ENCODE data around the gene SMURF2. TPM values are rescaled to one million over a fixed set of nuclear protein-coding genes. Genes with fewer than 3 reads are reported as not detected.
"Not testable (repeated sequence)": the region's sequence is repeated elsewhere in the genome, so short reads cannot be mapped to it uniquely, and the experiment has no call there.

The SMURF2 gene
- polyA plus RNA-seq, 3 donors = 4.0 to 13.0 (median 8.7) TPM

GRCh38 chr17:64670843-64671590 is 8.9 kb upstream of the SMURF2 start:
- 82 to 87% (median 86%) methylated on average over 10 of the region's 10 CpGs for WGBS, 3 donors
- not testable (repeated sequence) for H3K27ac ChIP-seq (ENCODE audit: low read depth, low read length)

- not testable (repeated sequence) for H3K27ac ChIP-seq (ENCODE audit: low read depth, low read length)
- 77 to 88% (median 86%) methylated on average over 14 of the region's 14 CpGs for WGBS, 3 donors
These were observed 6.0 kb upstream of the SMURF2 start for GRCh38 chr17:64667807-64668721.

- H3K27ac ChIP-seq (ENCODE audit: low read depth, low read length) = not testable (repeated sequence)
- 76 to 84% (median 78%) methylated on average over 6 of the region's 6 CpGs for WGBS, 3 donors
These were observed 2.3 kb upstream of the SMURF2 start for GRCh38 chr17:64664299-64664981.

- 91 to 96% (median 95%) methylated on average over 12 of the region's 12 CpGs for WGBS, 3 donors
- not testable (repeated sequence) for H3K27ac ChIP-seq (ENCODE audit: low read depth, low read length)
These were observed 1.7 kb upstream of the SMURF2 start for GRCh38 chr17:64663836-64664235.

- 51 to 69% (median 65%) methylated on average over 18 of the region's 18 CpGs for WGBS, 3 donors
- H3K27ac ChIP-seq (ENCODE audit: low read depth, low read length) = no peak overlapping the region
These were observed 764 bp upstream of the SMURF2 start for GRCh38 chr17:64662774-64663367.

GRCh38 chr17:64661726-64661975 is 456 bp downstream of the SMURF2 start:
- WGBS, 3 donors = 1 to 2% (median 1%) methylated on average over 19 to 32 of the region's 32 CpGs
- no peak overlapping the region for H3K27ac ChIP-seq (ENCODE audit: low read depth, low read length)

GRCh38 chr17:64660978-64661725 is 955 bp downstream of the SMURF2 start:
- 1% methylated on average over 36 to 37 of the region's 37 CpGs for WGBS, 3 donors
- H3K27ac ChIP-seq (ENCODE audit: low read depth, low read length) = not testable (repeated sequence)

GRCh38 chr17:64660195-64660977 is 1.7 kb downstream of the SMURF2 start:
- H3K27ac ChIP-seq (ENCODE audit: low read depth, low read length) = not testable (repeated sequence)
- WGBS, 3 donors = 10 to 34% (median 22%) methylated on average over 11 of the region's 11 CpGs

GRCh38 chr17:64658931-64659330 is 3.2 kb downstream of the SMURF2 start:
- H3K27ac ChIP-seq (ENCODE audit: low read depth, low read length) = no peak overlapping the region

- 69 to 85% (median 78%) methylated on average over 6 of the region's 6 CpGs for WGBS, 3 donors
- H3K27ac ChIP-seq (ENCODE audit: low read depth, low read length) = no peak overlapping the region
These were observed 4.4 kb downstream of the SMURF2 start for GRCh38 chr17:64657610-64658125.

GRCh38 chr17:64655704-64656103 is 6.4 kb downstream of the SMURF2 start:
- no peak overlapping the region for H3K27ac ChIP-seq (ENCODE audit: low read depth, low read length)
- 95 to 100% (median 100%) methylated on average over 2 of the region's 2 CpGs for WGBS, 3 donors

- no peak overlapping the region for H3K27ac ChIP-seq (ENCODE audit: low read depth, low read length)
- WGBS, 3 donors = 64 to 91% (median 66%) methylated on average over 4 of the region's 4 CpGs
These were observed 8.1 kb downstream of the SMURF2 start for GRCh38 chr17:64653985-64654355.

GRCh38 chr17:64653325-64653984 is 8.7 kb downstream of the SMURF2 start:
- H3K27ac ChIP-seq (ENCODE audit: low read depth, low read length) = no peak overlapping the region
- 74 to 87% (median 75%) methylated on average over 6 of the region's 6 CpGs for WGBS, 3 donors

- no peak overlapping the region for H3K27ac ChIP-seq (ENCODE audit: low read depth, low read length)
- 58 to 69% (median 65%) methylated on average over 3 of the region's 3 CpGs for WGBS, 3 donors
These were observed 10.2 kb downstream of the SMURF2 start for GRCh38 chr17:64651889-64652288.

- WGBS, 3 donors = 66 to 81% (median 79%) methylated on average over 1 of the region's 1 CpG
- no peak overlapping the region for H3K27ac ChIP-seq (ENCODE audit: low read depth, low read length)
These were observed 13.9 kb downstream of the SMURF2 start for GRCh38 chr17:64648234-64648633.

GRCh38 chr17:64647817-64648216 is 14.3 kb downstream of the SMURF2 start:
- 91 to 94% (median 92%) methylated on average over 1 of the region's 1 CpG for WGBS, 3 donors
- H3K27ac ChIP-seq (ENCODE audit: low read depth, low read length) = no peak overlapping the region

GRCh38 chr17:64639516-64639915 is 22.6 kb downstream of the SMURF2 start:
- no peak overlapping the region for H3K27ac ChIP-seq (ENCODE audit: low read depth, low read length)
- WGBS, 3 donors = 87 to 96% (median 91%) methylated on average over 4 of the region's 4 CpGs

Measured in adipose tissue (tissue), 3 donors.